Measurements from ENCODE around the gene ANGPTL7. TPM values are rescaled to one million over a fixed set of nuclear protein-coding genes. Genes with fewer than 3 reads are reported as not detected.

Gene ANGPTL7
- total RNA-seq, 4 donors from 2014 or later, result 2.9 to 11.9 (median 6.2) TPM; not detected in 1

DNA sequence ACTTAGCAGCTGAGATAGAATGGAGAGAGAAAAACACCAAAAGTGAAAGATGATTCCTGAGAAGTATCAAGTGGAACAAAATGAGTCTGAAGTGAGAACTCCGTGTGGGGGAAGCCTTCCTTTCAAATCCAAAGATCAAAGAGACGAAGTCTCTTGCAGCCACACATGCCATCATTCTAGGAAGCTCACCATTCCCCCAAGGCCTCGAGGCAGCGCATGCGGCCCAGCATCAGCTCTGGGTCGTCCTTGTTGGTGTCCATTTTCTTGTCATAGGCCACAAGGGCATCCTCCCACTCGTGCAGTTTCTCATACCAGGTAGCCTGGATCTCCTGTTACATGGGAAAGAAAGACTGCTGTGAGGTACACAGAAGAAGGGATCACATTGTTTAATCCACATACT is 32.2 kb upstream of the ANGPTL7 start:
- TF ChIP-seq, protein P1, sequence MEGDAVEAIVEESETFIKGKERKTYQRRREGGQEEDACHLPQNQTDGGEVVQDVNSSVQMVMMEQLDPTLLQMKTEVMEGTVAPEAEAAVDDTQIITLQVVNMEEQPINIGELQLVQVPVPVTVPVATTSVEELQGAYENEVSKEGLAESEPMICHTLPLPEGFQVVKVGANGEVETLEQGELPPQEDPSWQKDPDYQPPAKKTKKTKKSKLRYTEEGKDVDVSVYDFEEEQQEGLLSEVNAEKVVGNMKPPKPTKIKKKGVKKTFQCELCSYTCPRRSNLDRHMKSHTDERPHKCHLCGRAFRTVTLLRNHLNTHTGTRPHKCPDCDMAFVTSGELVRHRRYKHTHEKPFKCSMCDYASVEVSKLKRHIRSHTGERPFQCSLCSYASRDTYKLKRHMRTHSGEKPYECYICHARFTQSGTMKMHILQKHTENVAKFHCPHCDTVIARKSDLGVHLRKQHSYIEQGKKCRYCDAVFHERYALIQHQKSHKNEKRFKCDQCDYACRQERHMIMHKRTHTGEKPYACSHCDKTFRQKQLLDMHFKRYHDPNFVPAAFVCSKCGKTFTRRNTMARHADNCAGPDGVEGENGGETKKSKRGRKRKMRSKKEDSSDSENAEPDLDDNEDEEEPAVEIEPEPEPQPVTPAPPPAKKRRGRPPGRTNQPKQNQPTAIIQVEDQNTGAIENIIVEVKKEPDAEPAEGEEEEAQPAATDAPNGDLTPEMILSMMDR (IDR thresholded peaks at IDR 0.05; ENCODE audit: low read depth), result no peak

DNA sequence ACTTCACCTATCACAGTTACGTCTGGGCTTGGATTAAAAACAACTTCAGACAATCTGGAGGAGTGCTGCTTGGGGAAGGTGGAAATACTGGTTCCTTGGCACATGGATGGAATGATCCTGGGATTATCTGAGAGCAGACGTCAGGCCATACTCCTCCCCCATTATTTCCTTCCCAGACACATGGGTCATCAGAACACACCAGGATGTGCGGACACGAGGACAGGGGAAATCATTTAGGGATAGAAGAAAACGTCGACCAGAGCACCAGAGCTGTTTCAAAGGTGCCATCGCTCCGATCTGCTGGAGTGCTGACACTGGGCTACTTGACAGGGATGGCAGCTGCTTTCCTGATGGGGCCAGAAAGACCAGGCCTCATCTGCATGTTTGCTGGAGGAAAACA is 31.8 kb upstream of the ANGPTL7 start:
- TF ChIP-seq, protein P1 (IDR thresholded peaks at IDR 0.05; ENCODE audit: low read depth), result no peak

DNA sequence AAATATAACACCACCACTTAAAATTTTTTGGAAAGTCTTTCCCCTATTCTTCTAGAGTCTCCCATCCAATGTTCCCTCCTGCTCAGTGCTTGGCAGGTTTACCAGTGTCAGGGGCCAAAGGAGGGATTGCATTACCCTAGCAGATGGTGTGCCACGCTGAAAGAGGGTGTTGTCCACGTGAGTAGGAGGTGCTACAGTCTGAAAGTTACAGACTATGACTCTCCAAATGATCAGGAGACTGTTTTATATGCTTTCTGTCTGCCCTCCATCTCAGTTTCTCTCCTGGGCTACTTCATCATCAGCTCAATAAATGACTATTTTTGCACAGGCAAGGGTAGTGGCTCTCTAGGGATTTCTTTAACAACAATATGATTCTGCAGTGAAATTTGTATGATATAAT is 31.3 kb upstream of the ANGPTL7 start:
- TF ChIP-seq, protein P1 (IDR thresholded peaks at IDR 0.05; ENCODE audit: low read depth), result no peak

DNA sequence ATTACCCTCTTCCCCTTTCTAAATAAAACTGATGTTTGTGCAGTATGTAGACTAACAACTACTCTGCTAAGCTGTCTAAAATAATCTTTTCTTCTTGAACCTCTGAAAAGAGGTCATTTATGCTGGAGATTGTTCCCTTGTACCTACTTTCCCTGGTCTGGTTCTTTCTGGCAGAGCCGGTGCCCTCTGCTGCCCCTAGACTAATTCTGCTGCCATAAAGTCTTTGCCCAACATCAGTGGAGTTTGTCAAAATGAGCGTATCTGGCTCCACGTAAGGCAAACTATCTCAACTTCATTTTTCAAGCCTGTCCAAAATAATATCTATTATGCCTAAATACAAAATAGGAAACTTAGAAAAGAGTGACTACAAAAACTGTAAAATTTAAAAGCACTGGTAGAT is 30.9 kb upstream of the ANGPTL7 start:
- TF ChIP-seq, protein P1 (IDR thresholded peaks at IDR 0.05; ENCODE audit: low read depth), result no peak

DNA sequence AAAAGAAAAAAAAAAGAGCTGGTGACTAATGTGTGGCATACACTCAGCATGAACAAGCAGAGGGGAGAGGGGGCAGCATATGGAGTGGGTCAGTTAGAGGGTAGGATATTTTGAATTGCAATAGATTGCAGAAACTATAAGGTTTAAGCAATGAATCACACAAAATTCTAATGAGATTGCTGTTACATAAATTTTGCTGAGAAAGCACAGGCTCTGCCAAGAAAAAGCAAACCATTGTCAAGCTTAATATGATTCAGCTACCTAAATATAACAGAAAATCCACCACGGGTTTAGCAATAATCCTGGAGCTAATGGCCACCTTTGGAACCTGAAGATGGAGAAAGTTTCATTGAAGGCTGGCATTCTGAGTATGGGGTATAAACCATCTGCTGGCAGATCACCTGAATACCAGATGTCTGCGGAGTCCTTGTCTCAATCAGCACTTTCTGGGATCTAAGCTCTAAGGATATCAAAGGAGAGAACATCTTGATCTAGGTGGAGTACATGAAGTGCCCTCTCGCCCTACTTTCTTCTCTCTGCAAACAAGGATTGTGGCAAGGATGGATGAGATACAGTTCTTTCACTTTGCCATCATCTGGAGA is 30.3 kb upstream of the ANGPTL7 start:
- TF ChIP-seq, protein P1 (IDR thresholded peaks at IDR 0.05; ENCODE audit: low read depth), result no peak

DNA sequence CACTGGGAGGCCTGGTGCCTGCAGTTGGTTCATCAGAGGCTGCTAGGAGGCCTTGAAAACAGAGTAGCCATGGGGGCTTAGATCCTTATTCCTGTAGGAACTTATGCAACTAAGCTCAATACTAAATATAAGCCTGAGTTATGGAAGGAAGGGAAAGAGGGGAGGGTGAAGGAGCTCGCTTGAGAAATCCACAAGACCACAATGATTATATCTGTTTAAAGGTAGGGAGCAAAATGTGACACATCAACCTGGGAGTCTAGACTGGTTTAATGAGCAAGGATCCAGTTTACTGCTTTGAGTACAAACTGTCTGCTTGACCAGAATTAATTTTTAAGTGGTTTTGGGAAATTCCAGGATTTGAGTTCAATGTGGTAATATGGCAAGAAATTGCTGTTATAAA is 20.4 kb upstream of the ANGPTL7 start:
- TF ChIP-seq, protein P1 (IDR thresholded peaks at IDR 0.05; ENCODE audit: low read depth), result no peak

DNA sequence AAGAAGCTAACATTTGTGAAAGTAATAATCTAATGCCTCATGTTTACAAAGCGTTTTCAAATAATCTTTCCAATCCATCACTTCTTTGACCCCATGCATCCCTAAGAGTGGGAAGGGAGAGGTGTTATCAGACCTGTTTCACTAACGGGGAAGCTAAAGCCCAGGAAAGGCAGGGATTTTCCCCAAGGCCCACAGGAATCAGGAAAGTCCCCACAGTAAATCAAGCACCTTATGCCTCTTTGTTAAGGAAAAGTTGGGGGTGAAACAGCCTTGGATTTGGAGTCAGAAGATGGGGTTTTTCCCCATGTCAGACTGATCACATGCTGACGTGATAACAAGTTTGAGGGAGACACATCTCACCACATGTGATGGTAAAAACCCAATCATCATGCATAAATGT is 20.0 kb upstream of the ANGPTL7 start:
- TF ChIP-seq, protein P1 (IDR thresholded peaks at IDR 0.05; ENCODE audit: low read depth), result no peak
